Liver (tissue), 9 donors: Measurements from ENCODE around the gene PPFIBP2. TPM values are rescaled to one million over a fixed set of nuclear protein-coding genes. Genes with fewer than 3 reads are reported as not detected.

ENCODE experiments used
- DNase-seq: peaks from one replicate; pipeline ENCODE4 v3.0.0-alpha.2; 2017; ENCODE audit warnings: low spot score
- H3K27ac ChIP-seq, 2 donors: one replicate each; pipeline ENCODE4 v1.7.0; 2013; ENCODE audit warnings: inconsistent platforms in 2 of 2, low read length in 2 of 2, control low read depth in 1 of 2, low read depth in 1 of 2, mild to moderate bottlenecking in 1 of 2
- H3K27me3 ChIP-seq, 4 donors: one replicate each; pipeline versions ENCODE4 v1.6.1 to v1.7.0; 2013; ENCODE audit warnings: low read length in 3 of 4, inconsistent platforms in 1 of 4, mild to moderate bottlenecking in 1 of 4, moderate library complexity in 1 of 4; ENCODE audit not compliant: control insufficient read depth in 4 of 4, insufficient read depth in 4 of 4
- H3K36me3 ChIP-seq, 4 donors: one replicate each; pipeline versions ENCODE4 v1.6.1 to v1.7.0; 2013; ENCODE audit warnings: low read length in 3 of 4, mild to moderate bottlenecking in 3 of 4, low read depth in 1 of 4, moderate library complexity in 1 of 4; ENCODE audit not compliant: control insufficient read depth in 4 of 4, insufficient read depth in 3 of 4
- H3K4me1 ChIP-seq, 4 donors: one replicate each; pipeline versions ENCODE4 v1.6.1 to v1.7.0; 2013; ENCODE audit warnings: low read length in 3 of 4, mild to moderate bottlenecking in 3 of 4, moderate library complexity in 1 of 4; ENCODE audit not compliant: control insufficient read depth in 4 of 4, insufficient read depth in 4 of 4
- H3K4me3 ChIP-seq, 3 donors: one replicate each; pipeline versions ENCODE4 v1.6.1 to v1.7.0; 2013; ENCODE audit warnings: low read length in 3 of 3, control low read depth in 1 of 3, low read depth in 1 of 3, mild to moderate bottlenecking in 1 of 3
- H3K9ac ChIP-seq, 2 donors: one replicate each; pipeline ENCODE4 v1.7.0; 2013; ENCODE audit warnings: low read length in 2 of 2, mild to moderate bottlenecking in 2 of 2, moderate library complexity in 2 of 2, control low read depth in 1 of 2, low read depth in 1 of 2
- H3K9me3 ChIP-seq, 4 donors: one replicate each; pipeline versions ENCODE4 v1.6.1 to v1.7.0; 2013; ENCODE audit warnings: low read length in 3 of 4; ENCODE audit not compliant: control insufficient read depth in 4 of 4
- ATF3 ChIP-seq: IDR thresholded peaks from 2 replicates; pipeline ENCODE4 v1.6.1; 2016; ENCODE audit warnings: antibody characterized with exemption
- EGR1 ChIP-seq, 2 donors: IDR thresholded peaks; 2 replicates each; pipeline ENCODE4 v1.6.1; 2016 to 2018; ENCODE audit warnings: antibody characterized with exemption in 2 of 2, low read depth in 2 of 2
- GABPA ChIP-seq, 2 donors: IDR thresholded peaks in 1 of 2; conservative IDR thresholded peaks in 1 of 2; 2 replicates each; pipeline ENCODE4 v1.6.1; 2016; ENCODE audit warnings: antibody characterized with exemption in 2 of 2, mild to moderate bottlenecking in 1 of 2, moderate library complexity in 1 of 2
- HNF4A ChIP-seq, 2 donors: conservative IDR thresholded peaks; 2 replicates each; pipeline ENCODE4 v1.6.1; 2016; ENCODE audit warnings: antibody characterized with exemption in 2 of 2, mild to moderate bottlenecking in 2 of 2
- HNF4G ChIP-seq: IDR thresholded peaks from 2 replicates; pipeline ENCODE4 v1.6.1; 2016; ENCODE audit warnings: antibody characterized with exemption
- JUND ChIP-seq, 2 donors: IDR thresholded peaks; 2 replicates each; pipeline ENCODE4 v1.6.1; 2016; ENCODE audit warnings: antibody characterized with exemption in 2 of 2
- MAX ChIP-seq: IDR thresholded peaks from 2 replicates; pipeline ENCODE4 v1.6.1; 2016; ENCODE audit warnings: antibody characterized with exemption
- RAD21 ChIP-seq, 2 donors: IDR thresholded peaks; 2 replicates each; pipeline ENCODE4 v1.6.1; 2016; ENCODE audit warnings: antibody characterized with exemption in 2 of 2, mild to moderate bottlenecking in 2 of 2
- REST ChIP-seq: IDR thresholded peaks from 2 replicates; pipeline ENCODE4 v1.6.1; 2016; ENCODE audit warnings: antibody characterized with exemption, mild to moderate bottlenecking
- RXRA ChIP-seq, 2 donors: IDR thresholded peaks; 2 replicates each; pipeline ENCODE4 v1.6.1; 2017 to 2018; ENCODE audit warnings: antibody characterized with exemption in 2 of 2, mild to moderate bottlenecking in 1 of 2
- SP1 ChIP-seq: IDR thresholded peaks from 2 replicates; pipeline ENCODE4 v1.6.1; 2018; ENCODE audit warnings: antibody characterized with exemption, mild to moderate bottlenecking
- TAF1 ChIP-seq: conservative IDR thresholded peaks from 2 replicates; pipeline ENCODE4 v1.6.1; 2016; ENCODE audit warnings: antibody characterized with exemption, mild to moderate bottlenecking
- YY1 ChIP-seq: IDR thresholded peaks from 2 replicates; pipeline ENCODE4 v1.6.1; 2016; ENCODE audit warnings: antibody characterized with exemption, mild to moderate bottlenecking
- WGBS: extraction: QIAGEN DNeasy Blood & Tissue Kit; methylation state at CpG from one replicate; pipeline ENCODE4 v1.1.7; 2013; 5-methylcytosine and 5-hydroxymethylcytosine counted together
- polyA plus RNA-seq, 2 donors: library from polyadenylated mRNA; stranded (reverse) in 1 of 2; unstranded in 1 of 2; fragments of 200-250 nt in 1 of 2; fragments of >200 nt in 1 of 2; fragmentation: Nextera tagmentation in 1 of 2; extraction: Ambion mirVana in 1 of 2; gene quantifications; one replicate each; pipeline versions ENCODE4 v1.2.1 to v1.2.3, GENCODE V29; 2013 to 2015
- total RNA-seq, 2 donors: library from RNA; depleted of rRNA; stranded (reverse); fragments of >200 nt; gene quantifications; one replicate each; pipeline ENCODE4 v1.2.3, GENCODE V29; 2014
- donor health status: healthy.
- donor health status: healthy.
- donor health status: healthy.
- donor health status: healthy.
- donor health status: healthy.

The PPFIBP2 gene
- total and polyA plus RNA-seq, 4 donors: 19.6 to 80.0 (median 23.2) TPM

DNA sequence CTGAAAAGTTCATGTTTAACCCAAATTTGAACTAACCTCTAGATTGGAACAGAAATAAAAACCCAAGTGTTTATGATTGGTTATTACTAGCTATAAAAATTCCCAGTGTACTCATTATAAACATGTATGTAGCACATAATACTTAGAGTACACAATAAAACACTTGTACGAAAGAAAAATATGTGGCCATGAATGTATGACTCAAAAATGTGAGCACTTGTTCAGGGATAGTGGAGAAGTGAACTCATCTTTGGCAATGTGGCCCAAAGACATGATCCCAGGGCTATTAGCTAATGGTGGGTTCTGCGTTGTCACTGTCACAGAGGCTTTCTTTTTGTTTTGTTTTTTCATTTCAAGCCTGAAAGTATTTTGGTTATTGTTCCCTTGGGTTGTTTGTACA, 72.0 kb downstream of the PPFIBP2 start (continued):
- no peak for TF ChIP-seq EGR1 (IDR thresholded peaks at IDR 0.05; ENCODE audit: low read depth in 2 of 2)
- TF ChIP-seq YY1: no peak
- TF ChIP-seq JUND (IDR thresholded peaks at IDR 0.05): no peak
- TF ChIP-seq GABPA (IDR thresholded peaks at IDR 0.05 in 1 of 2, conservative IDR thresholded peaks at IDR 0.05 in 1 of 2): no peak

DNA sequence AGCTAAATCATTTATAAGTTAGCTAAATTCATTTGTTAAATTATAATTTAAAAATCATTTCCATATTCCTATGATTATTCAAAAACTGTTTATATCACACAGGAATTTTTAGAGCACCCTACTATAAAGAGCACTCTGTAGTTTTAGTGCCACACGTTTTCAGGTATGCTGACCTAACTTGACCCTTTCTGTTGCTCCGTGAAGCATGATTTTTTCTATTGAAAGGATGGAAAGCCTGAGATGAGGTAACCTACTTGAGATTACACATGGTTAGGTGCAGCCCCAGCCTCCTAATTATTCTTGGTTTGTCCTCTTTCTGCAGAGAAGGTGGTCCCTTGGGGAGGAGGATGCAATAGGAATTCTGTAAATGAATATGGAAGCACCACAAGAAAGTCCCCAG, 72.6 kb downstream of the PPFIBP2 start:
- no peak for DNase-seq
- Histone ChIP-seq H3K9ac (no peak overlapping the region), H3K27me3 (no peaks in the 10 kb centered on the region), H3K4me3 (no peak overlapping the region), H3K36me3 (peaks cover 0 to 2% (median 0%) of the 10 kb centered on the region in 4 donors), H3K9me3 (no peaks in the 10 kb centered on the region), H3K27ac (no peak overlapping the region), H3K4me1 (peaks cover 0 to 9% (median 1%) of the 10 kb centered on the region in 4 donors)
- TF ChIP-seq RXRA (IDR thresholded peaks at IDR 0.05) (no peak), ATF3 (no peak), HNF4A (conservative IDR thresholded peaks at IDR 0.05) (no peak), REST (no peak), GABPA (IDR thresholded peaks at IDR 0.05 in 1 of 2, conservative IDR thresholded peaks at IDR 0.05 in 1 of 2) (no peak), EGR1 (IDR thresholded peaks at IDR 0.05; ENCODE audit: low read depth in 2 of 2) (no peak), YY1 (no peak), HNF4G (no peak), RAD21 (IDR thresholded peaks at IDR 0.05) (no peak), JUND (IDR thresholded peaks at IDR 0.05) (no peak)
- WGBS: 77% methylated on average over 2 of the region's 2 CpGs

GRCh38 chr11:7587712-7588111, 73.9 kb downstream of the PPFIBP2 start:
- 88% methylated on average over 2 of the region's 2 CpGs for WGBS
- Histone ChIP-seq H3K4me3 (no peak overlapping the region), H3K27me3 (no peaks in the 10 kb centered on the region), H3K9ac (no peak overlapping the region), H3K9me3 (no peaks in the 10 kb centered on the region), H3K4me1 (peaks cover 4 to 22% (median 8%) of the 10 kb centered on the region in 4 donors), H3K36me3 (peaks cover 0 to 2% (median 0%) of the 10 kb centered on the region in 4 donors), H3K27ac (no peak overlapping the region)
- TF ChIP-seq REST (no peak), EGR1 (IDR thresholded peaks at IDR 0.05; ENCODE audit: low read depth in 2 of 2) (no peak), SP1 (no peak), MAX (no peak), YY1 (no peak), TAF1 (no peak), RAD21 (IDR thresholded peaks at IDR 0.05) (no peak)
- DNase-seq: no peak
